SK-N-SH (cell line): ENCODE measurements around the gene TAF1B.

ENCODE experiments used
- CTCF ChIP-seq: fragments of 200-600 bp; sonication (generic); IDR thresholded peaks from 2 replicates; pipeline ENCODE4 v1.6.1; 2017; ENCODE audit warnings: antibody characterized with exemption, mild to moderate bottlenecking, moderate library complexity
- EZH2phosphoT487 ChIP-seq: fragments of 200-600 bp; sonication (generic); IDR thresholded peaks from 2 replicates; pipeline ENCODE4 v1.6.1; 2017; ENCODE audit warnings: low read depth, mixed run types, mild to moderate bottlenecking, antibody characterized with exemption, moderate library complexity, borderline replicate concordance
- GATA2 ChIP-seq: sonication (generic); formaldehyde crosslinking; IDR thresholded peaks from 2 replicates; pipeline ENCODE4 v1.5.0; 2020; ENCODE audit warnings: mild to moderate bottlenecking, missing genetic modification reagents
- MEF2A ChIP-seq: IDR thresholded peaks from 2 replicates; pipeline ENCODE4 v1.4.0; 2012; ENCODE audit warnings: low read depth, borderline replicate concordance
- MXI1 ChIP-seq: IDR thresholded peaks from 2 replicates; pipeline ENCODE4 v1.6.1; 2012; ENCODE audit warnings: mild to moderate bottlenecking, low read depth, low read length, improper control_type of control experiment
- POLR2AphosphoS5 ChIP-seq: IDR thresholded peaks from 2 replicates; pipeline ENCODE4 v1.6.1; 2012; ENCODE audit warnings: low read depth, low read length
- RCOR1 ChIP-seq: fragments of 150-350 bp; IDR thresholded peaks from 2 replicates; pipeline ENCODE4 v1.6.1; 2017; ENCODE audit warnings: antibody characterized with exemption, low read length
- RFX5 ChIP-seq: IDR thresholded peaks from 2 replicates; pipeline ENCODE4 v1.6.1; 2012; ENCODE audit warnings: mild to moderate bottlenecking, improper control_type of control experiment, low read length
- TAF1 ChIP-seq: IDR thresholded peaks from 2 replicates; pipeline ENCODE4 v1.6.1; 2012; ENCODE audit warnings: low read depth, mild to moderate bottlenecking, low read length, moderate library complexity, borderline replicate concordance
- YY1 ChIP-seq: IDR thresholded peaks from 2 replicates; pipeline ENCODE4 v1.4.0; 2012; ENCODE audit warnings: low read depth, mild to moderate bottlenecking

DNA sequence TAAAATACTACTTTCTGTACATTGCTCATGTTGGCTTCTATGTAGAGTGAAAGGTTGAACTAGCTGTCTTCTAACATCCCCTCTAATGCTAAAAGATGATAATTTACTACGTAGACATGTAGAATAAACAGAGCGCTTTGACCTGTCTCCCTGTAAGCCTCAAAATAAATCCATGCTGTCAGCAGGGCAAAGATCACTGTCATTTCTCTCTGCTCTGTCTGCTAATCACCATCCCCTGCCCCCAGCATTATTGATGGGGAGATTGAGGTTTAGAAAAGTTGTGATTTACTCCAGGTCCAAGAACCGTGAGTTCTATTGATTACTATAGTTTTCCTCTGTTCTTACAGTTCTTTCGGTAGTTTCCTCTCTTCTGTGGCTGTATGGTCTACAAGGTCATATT is 69.2 kb downstream of the TAF1B start:
- TF ChIP-seq CTCF (no peak), MEF2A (no peak), GATA2 (CRISPR knock-in tag) (no peak), RFX5 (no peak), POLR2AphosphoS5 (no peak), TAF1 (no peak), EZH2phosphoT487 (no peak), YY1 (no peak), RCOR1 (no peak), MXI1 (no peak)
